GM15510 (cell line): ENCODE measurements around the gene KATNAL2.

Experiments used
- POLR2A ChIP-seq: IDR thresholded peaks from 3 replicates; pipeline ENCODE4 v1.6.1; 2011; ENCODE audit warnings: borderline replicate concordance; ENCODE audit not compliant: insufficient read length; ENCODE audit errors: extremely low read depth

Gene KATNAL2

DNA sequence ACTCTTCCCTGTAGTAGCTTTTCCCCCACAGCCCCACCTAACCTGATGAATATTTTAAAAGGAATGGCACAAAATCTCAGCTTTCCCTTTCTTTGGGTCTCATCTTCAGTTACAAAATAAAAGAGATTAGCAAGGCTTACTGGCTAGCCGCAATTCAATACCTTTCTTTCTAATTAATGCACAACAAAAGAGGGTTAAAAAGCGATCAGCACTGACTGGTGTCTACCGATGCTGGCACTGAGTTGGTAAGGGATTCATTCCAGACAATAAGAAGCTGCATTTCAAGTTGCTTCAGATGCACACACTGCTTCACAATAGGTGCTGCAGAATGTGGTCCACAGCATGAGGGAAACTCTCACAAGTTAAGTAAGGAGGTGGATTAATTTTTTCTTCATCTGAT, 191.0 kb downstream of the KATNAL2 start:
- TF ChIP-seq POLR2A, result no peak

DNA sequence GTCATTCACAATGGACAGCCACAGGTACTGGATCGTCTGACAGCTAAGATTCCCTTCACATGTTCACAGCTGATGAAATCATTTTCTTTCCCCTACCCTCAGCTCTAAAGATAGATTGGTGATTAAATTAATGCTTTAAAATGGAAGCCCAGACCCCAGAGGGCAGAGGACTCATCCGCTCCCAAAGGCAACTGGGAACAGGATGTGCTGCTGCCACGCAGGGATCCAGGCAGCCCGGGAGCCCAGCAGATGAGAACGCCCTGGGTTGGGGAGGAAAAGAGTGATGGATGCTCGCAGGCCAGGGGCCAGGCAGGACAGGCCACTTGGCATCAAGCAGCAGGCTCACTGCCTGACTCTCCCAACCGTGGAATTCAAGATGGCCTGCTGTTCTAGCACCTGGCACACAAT, 191.6 kb downstream of the KATNAL2 start:
- no peak for TF ChIP-seq POLR2A

DNA sequence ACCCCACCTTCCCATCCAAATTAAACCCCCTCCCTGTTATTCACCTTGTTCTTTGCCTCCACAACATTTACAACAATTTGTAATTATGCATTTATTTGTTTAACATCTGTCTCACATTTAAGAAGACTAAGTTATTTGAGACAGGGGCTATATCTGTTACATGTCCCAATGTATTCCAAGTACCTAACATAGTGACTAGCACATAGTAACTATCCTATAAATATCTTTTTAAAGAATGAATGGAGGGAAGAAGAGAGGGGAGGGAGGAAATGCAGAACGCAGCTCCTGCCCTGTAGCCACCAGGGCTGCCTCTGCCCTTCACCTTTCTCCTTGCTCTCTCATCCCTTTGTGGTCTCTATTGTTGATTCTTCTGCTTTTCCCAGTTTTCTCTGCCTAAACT, 192.3 kb downstream of the KATNAL2 start:
- TF ChIP-seq POLR2A, result no peak

DNA sequence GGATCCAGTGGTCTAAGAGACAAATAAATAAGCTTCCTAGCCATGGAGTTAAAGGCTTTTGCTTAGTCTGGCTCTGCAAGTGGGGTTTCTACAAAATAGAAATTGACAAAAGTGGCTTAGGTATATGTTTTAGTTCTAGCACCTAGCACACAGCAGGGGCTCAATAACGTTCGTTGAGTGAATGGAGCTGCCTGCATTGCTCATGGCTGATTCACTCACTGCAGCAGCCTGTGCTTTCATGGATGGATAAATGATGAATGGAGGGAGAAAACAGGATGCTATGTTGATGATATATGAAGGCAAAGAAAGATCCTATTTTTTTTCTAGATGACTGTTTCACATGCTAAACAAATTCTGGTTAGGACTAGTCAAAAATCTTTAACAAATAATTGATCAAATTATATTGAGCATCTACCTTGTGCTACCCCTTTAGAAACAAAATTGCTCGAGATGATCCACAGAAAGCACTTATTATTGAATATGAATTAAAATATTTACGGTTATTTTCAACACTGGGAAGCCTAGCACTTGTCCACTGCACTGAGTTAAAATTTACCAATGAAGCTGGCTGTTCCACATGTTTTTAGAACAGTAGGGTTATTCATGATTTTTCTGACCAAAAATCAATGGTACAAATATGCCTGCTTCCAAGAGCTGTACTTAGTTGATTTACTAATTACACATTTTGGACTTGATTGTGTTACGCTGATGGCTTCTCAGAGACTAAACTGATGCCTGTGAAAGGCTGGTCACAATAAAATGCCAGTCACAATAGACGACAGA, 193.3 kb downstream of the KATNAL2 start:
- no peak for TF ChIP-seq POLR2A

DNA sequence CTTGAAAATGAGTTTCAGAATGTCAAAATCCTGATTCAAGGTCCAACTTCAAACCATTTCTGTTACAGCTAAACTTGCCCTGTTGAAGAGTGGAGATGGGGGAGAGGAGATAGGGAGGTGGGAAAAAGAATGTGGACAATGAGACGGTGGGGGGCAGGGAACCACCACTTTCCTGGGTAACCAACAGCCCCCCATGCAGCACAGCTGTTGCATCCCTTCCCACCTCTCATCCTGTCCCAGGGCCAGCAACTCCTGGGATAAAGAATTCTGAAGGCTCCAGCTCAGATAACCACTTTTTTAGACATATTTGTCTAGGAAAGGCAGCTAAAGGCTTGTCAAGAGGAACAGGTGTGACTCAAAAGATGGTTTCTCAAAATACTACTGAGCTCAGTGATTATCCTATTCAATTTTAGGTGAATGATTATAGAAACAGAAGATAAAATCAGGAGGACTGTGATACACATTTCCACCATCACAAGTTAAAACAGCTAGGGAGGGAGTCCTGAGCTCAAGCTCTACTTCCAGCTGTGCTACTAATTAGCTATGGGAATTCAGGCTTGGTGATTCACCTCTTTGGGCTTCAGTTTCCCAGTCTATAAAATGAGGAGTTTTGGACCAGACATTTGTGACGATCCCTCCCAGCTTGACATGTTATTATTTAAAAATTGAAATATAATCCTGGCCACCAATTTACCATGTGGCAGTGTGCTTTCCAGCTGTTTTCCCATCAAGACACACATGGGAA, 196.6 kb downstream of the KATNAL2 start:
- no peak for TF ChIP-seq POLR2A

DNA sequence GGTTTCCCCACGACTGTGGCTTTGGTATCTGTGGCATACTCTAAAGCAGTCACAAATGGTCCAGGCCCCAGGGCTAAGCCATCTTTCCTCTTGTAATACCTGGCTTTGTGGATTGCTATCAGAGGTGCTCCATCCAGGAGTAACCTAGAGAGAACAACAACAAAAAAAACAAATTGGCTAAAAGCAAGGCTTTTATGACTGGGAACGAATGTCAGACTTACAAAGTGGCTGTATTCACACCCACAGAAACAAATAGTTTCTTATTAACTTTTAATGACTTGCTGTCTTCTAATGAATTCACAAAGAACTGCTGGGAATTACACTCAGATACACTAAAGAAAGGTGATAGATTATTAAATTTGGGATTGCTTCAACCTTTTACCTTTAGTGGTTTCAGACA, 197.8 kb downstream of the KATNAL2 start:
- no peak for TF ChIP-seq POLR2A

DNA sequence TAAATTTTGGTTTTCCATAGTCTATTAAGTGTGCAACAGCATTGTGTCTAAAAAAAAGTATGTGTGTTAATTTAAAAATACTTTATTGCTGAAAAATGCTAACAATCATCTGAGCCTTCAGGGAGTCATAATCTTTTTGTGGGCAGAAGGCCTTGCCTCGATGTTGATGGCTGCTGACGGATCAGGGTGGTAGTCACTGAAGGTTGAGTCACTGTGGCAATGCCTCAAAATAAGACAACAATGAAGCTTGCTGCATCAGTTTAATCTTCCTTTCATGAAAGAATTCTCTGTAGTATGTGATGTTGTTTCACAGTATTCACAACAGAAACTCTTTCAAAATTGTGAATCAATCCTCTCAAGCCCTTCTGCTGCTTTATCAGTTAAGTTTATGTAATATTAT, 201.6 kb downstream of the KATNAL2 start:
- no peak for TF ChIP-seq POLR2A

DNA sequence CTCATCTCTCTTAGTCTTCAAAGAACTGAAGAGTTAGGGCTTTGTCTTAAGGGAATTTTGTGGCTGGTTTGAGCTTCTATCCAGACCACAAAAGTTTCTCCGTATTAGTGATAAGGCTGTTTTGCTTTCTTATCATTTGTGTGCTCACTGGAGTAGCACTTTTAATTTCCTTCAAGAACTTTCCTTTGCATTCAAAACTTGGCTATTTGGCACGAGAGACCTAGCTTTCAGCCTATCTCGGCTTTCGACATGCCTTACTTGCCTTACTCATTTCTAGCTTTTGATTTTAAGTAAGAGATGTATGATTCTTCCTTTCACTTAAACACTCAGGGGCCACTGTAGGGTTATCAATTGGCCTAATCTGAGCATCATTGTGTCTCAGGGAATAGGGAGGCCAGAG, 203.0 kb downstream of the KATNAL2 start:
- TF ChIP-seq POLR2A, result no peak

DNA sequence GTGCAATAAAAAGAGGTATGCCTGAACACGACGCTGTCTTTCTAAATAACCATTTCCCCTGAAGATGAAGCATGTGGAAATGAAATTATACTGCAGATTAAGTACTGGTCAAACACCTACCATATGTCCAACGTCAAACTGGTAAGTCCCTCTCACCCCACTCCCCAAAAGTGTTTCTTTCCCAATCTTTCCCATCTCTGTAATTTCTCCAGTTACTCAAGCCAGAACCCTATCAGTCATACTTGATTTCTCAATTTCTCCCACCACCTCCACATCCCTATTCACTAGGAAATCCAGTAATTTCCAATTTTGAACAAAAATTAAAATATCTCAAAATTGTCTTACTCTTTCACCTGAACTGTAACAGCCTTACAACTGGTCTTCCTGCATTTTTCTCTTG, 203.7 kb downstream of the KATNAL2 start:
- no peak for TF ChIP-seq POLR2A

DNA sequence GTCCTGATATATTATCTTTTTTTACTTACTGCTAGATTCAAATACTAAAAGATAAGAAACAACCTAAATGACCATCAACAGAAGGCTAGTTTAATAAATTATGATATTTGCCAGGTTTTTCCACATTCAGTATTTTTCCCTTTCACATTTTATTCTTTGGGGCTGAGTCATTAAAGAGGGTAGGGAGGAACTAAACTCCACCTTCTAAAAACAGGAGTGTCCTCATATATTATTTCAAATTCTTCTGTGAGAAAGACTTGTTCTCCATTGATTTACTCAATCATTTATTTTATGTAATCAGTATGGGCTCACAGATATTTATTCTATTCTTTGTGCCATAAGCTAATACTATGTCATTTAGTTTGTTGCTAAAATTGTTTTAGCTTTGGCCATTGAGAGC, 223.9 kb downstream of the KATNAL2 start:
- TF ChIP-seq POLR2A, result no peak

DNA sequence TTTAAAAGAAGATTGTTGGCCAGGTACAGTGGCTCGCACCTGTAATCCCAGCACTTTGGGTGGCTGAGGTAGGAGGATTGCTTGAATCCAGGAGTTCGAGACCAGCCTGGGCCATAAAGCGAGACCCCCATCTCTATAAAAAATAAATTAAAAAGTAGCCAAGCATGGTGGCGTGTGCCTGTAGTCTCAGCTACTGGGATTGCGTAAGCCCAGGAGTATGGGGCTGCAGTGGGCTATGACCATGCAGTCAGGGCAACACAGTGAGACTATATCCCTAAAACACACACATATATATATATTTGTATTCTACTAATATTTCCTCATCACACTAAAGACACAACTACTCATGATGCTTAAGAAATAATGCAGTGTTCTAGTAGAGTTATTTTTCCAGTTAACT, 225.8 kb downstream of the KATNAL2 start:
- TF ChIP-seq POLR2A, result no peak

DNA sequence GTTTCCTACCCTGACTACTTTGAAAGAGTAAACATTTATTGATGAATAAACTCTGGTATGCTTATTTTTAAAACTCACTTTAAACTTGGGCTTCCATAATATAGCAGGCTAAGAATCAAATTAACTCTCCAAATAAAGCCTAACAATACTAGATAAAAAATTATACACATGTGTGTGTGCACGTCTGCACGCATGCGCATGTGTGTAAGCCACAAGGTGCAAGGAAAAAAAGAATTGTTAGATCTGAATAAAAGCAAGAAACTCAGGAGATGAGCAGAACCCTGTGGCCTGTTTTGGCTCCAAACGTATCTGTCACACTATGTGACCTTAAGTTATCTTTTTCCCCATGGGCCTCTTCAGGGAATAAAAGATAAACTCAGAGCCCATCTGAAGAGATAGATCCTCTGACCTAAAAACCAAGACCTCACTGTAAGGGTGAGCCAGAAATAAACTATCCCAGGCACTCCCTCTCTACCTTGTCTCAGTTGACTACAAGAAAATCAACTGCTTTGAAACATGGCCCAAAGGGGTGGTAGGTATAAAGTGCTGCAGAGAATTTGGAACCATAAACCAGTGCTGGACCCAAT, 226.6 kb downstream of the KATNAL2 start:
- TF ChIP-seq POLR2A, result no peak

DNA sequence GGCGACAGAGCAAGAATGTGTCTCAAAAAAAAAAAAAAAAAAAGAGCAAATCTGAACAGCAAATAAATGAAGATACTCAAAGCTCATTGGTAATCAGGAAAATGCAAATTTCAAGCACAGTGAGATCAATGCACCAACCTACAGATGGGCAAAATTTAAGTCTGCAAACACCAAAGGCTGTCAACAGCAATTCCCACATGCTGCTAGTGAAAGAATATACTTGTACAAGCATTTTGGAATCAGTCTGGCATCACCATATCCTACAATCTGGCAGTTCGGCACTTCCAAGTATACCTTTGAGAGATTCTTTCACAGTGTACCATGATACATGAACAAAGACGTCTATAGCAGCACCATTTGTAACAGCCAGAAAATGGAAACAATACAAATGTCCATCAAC, 228.8 kb downstream of the KATNAL2 start:
- TF ChIP-seq POLR2A, result no peak

DNA sequence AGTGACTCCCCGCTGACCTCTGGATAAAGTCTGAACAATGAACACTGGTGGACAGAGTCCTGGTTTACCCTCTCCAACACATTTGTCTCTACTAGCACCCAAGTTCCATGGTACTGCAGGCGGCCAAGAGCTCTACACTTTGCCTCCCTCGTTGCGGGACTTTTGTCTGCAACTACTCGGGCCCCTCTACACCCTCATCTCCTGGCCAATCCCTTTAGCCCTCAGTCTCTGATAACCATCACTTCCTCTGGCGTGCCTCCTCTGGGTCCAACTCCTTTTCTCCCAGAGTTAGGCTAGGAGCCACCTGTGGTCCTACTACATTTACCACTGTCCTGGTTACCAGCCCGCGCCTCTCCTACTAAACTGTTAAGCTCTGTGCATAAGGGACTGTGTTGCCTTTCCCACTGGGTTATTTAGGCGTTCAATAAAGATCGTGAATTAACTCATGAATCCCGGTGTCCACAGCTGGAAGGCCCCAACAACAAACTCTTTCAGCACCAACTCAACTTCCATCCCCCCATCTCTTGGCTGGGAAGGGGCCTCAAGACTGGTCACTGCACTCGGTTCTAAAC, 232.1 kb downstream of the KATNAL2 start:
- TF ChIP-seq POLR2A, result no peak
